Right forelimb (tissue), 1 donor: ENCODE results near the gene IL1RL2.

Experiments used
- DNase-seq: peaks from one replicate; pipeline ENCODE4 v3.0.0-alpha.2; 2018

IL1RL2 gene

DNA sequence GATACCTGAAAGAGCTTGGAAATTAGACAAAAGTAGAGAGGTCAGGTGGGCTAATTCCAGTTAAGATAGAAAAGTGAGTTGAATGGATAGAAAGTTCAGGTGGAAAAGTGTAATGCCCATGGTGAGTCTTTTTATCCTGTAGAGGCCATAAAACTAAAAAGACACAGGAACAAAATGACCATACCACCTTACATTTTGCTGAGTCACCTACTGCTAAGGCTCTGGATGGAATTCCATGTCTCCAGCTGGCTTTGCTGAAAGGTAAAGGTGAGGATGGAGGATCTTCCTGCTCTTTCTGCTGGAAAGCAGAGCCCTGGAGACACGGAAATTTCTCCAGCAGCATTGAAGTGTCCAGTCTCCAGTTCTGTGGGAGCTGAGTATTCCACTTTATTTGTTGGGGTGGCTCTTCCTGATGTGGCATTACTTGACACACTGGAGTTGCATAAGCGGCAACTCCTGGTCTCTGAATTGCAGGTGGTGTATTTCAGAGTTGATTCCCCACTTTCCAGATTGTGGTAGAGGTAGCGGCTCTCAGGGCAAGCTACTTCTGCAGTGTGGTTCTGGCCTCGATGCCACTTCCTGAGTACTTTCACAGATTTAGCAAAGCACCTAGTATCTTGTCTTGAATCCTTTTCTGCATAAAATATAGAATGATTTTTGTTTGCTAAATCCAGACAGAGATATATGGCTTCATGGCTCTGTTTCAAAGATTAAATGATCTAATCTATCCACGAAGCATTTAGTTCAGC, 10.7 kb downstream of the IL1RL2 start:
- no peak for DNase-seq

GRCh38 chr2:102200539-102200938, 13.7 kb downstream of the IL1RL2 start:
- no peak for DNase-seq

- DNase-seq, result no peak
Measured at GRCh38 chr2:102204638-102205037, 17.8 kb downstream of the IL1RL2 start.

- no peak for DNase-seq
Measured at GRCh38 chr2:102206666-102207341, 20.0 kb downstream of the IL1RL2 start.

DNA sequence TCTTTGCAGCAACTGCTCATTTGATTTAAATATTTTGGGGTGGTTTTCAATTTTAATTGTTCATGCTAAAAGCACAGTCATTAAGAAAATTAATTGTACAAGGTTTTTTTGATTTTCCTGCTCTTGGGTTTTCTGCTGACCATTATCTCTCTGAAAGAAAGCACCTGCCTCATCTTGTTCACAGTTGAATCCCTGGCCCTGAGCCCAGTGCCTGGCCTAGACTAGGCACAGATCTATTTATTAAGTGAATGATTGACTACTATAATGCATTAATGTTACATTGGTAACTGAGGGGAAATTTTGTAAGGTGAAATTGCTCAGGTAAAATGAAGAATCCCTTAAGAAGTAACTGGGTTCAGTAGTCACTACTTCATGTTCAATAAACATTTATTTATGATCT, 22.0 kb downstream of the IL1RL2 start:
- DNase-seq, result no peak

- DNase-seq, result no peak
Measured at GRCh38 chr2:102209474-102209873, 22.7 kb downstream of the IL1RL2 start.

DNA sequence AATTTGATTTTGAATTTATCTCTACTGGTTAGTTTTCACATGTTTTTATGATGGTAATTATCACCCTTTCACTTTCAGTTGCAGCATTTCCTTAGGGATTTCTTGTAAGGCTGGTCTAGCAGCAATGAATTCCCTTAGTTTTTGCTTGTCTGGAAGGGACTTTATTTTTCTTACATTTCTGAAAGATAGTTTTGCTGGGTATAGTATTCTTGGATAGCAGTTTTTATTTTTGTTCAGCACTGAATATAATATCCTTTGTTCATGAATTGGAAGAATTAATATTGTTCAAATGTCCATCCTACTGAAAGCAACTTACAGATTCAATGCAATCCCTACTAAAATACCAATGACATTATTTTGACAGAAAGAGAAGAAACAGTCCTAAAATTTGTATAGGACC, 30.2 kb downstream of the IL1RL2 start:
- no peak for DNase-seq

- no peak for DNase-seq
Measured at GRCh38 chr2:102224824-102225739, 38.3 kb downstream of the IL1RL2 start.

DNA sequence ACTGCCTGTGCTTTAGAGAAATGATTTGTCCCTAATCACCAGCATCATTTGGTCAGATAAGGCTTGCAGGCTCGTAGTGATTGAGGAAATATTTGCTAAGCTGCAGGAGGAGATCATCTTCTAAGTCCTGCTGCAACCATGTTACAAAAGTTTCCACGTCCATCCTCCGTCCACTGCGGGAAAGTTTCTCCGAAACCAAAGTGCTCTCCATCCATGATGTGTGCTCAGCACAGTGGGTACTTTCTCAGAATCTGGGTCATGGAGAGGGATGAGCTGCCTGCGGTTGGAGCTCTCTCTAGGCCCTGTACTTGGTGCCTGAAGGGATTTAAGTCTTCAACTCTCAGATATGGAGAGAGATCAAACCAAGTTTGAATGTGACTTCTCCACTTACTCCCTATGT, 39.3 kb downstream of the IL1RL2 start:
- no peak for DNase-seq

- DNase-seq, result no peak
Measured at GRCh38 chr2:102226612-102227391, 40.0 kb downstream of the IL1RL2 start.

DNA sequence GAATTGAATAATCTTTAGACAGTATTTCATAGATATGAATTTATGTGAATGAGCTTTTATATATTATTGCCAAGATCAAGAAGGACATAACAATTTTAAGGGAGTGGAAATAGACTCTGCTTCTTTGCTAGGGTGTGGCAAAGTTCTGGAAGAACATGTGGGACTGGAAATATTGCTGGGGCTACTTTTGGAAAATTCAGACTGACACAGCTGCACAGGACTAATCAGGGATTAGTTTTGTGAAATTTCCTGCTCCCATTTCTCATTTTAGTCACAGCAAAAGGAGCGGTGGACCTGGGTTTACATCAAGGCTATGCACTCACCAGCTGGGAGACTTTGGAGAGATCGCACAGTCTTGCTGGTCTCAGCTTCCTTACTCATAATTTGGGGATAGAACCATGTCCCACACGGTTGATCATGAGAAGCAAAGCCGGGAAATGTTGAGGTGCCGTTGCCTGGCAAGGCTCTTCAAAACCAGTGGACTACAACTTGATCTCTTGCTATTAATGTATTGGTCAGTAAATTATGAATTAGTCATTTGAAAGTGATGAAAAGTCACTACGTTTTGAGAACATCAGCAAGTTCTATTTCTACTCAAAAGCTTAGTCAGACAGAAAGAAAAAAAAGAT, 42.4 kb downstream of the IL1RL2 start:
- no peak for DNase-seq

DNA sequence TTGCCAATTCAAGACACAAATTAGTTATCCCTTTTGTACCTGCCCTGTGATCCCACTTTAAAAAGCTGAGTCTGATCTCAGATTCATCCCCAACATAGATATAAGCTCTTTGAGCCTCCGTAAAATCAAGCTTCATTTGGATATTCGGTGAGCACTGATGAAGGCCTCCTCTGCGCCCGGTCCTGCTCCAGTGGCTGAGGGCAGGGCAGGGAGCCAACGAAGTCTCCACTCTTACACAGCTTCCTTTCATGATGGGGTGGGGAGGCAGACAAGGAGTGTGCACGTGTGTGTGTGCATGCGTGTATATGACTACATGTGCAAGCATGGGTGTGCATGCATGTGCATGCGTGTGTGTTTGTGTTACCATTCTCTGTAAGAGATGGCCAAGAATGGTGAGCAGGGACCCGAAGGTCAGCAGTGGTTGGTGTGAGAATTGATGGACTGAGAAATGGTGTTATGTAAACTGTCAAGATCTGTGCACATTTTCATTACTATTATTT, 43.6 kb downstream of the IL1RL2 start:
- no peak for DNase-seq

DNA sequence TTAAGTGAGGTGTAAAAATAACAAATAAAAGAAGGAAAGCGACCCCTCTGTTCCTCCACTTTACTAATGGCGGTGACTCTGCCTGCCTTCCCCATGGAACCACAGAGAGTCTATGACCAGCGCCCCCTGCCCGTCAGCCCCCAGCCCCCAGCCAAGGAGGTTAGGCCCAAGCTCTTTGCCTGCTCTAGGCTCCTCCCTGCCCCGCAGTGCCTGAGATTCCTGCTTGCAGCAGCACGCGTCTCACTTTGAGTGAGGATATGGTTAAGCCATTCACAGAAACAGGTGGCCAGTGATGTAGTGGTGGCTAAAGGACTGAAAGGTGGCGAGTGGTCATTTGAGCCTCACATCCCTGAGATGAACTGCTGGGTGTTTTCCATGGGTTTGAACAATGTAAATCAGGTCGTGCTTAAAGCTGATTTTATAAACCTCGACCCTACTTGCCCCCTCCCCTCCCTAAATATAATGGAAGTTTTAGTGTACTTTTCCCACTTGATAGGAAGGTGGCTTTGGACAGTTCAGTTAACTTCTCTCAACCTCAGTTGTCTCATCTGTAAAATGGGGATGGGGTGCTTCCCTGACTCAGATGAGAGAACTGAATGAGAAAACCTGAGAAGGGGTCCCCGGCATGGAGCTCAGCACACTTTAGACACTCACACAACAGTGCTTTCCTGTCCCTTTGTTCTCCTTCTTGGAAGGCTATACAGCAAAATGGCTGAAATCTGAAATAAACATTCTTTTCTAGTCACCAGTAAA, 46.5 kb downstream of the IL1RL2 start:
- no peak for DNase-seq

- no peak for DNase-seq
Measured at GRCh38 chr2:102235042-102235473, 48.2 kb downstream of the IL1RL2 start.

DNA sequence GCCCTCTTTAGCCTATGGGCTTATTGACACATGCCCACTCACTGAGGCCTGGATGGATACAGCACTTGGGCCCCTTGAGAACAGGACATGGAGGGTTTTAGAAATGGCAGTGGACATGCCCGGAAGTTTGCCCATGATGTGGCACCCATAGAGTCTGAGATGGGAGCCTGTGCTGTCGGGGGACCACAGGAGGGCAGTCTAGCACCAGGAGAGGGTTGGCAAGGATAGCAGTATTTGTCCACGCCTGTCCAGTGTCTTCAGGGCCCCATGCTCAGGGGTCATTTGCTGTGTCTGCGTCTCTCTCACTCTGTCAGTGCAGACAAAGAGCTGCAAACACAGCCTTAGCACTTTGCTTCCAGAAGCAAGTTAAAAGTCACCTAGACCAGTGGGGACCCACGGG, 48.7 kb downstream of the IL1RL2 start:
- no peak for DNase-seq

GRCh38 chr2:102236132-102236531, 49.3 kb downstream of the IL1RL2 start:
- no peak for DNase-seq

DNA sequence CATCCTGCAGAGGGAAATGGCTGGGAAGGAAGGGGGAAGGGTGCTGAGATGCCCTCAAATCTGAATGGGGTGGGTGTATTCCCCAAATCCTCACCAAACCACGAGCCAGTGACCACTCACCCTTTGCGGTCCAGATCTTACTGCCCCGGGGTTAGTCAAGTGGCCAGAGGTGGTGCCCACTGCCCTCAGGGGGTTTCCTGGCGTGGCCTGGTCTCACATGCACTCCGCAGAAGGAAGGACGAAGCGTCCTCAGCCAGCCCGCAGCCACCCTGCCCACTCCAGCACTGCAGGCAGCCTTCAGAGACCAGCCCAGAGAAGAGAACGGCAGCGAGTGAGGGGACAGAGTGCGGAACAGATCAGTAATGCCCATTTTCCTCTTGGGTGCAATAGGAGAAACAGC, 50.4 kb downstream of the IL1RL2 start:
- no peak for DNase-seq

DNA sequence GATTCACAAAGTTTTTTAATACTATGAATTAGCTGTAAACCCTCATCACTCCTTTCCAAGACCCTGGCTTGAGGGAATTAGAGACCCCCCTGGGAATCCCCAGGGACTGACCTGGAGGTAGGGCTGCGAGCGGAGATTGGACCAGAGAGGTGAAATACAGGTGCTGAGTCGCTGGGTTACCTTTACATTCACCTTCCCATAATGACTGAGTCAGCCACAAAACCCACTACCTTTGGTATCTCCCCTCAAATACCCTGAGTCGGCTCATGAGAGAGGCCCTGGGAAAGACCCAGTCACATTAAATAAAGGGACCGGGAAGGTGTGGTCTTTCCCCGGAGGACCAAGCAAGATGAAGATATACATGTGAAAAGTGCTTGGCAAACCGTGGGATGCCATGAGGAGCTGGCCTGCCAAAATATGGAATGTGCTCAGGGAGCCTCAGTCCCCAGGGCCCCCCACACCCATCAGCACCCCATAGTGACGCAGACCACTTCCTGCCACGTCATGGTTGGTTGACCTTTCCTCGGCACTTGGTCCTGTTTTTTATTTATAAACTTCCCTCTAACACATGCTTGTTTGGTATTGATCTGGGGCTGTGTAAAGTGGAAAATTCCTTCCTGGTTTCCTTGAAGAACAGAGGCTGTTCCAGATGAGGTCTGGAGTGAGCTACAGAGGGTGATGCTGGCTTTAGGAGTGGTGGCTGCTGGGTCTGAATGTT, 51.4 kb downstream of the IL1RL2 start:
- no peak for DNase-seq

DNA sequence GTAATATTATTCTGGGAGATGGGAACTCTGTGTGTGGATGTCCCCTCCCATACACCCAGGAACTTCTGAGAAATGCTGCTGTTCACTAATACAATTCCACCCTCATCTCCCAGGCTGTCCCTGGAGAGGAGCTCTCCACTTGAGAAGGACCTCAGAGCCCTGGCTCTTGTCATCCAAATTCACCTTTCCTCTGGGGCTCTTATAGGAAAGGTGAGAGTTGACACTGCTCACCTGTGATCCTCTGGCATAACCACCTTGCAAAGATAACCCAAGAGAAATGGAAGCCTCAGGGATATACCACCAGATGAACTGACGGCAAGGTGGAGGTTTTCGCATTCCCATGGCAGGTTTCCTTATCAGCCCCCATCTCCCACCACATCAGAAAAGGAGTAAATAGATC, 52.0 kb downstream of the IL1RL2 start:
- DNase-seq, result no peak

GRCh38 chr2:102239344-102239743, 52.5 kb downstream of the IL1RL2 start:
- no peak for DNase-seq
